Measurements from ENCODE around the gene RMI2. TPM values are rescaled to one million over a fixed set of nuclear protein-coding genes. Genes with fewer than 3 reads are reported as not detected.

The RMI2 gene
- total and polyA plus RNA-seq, 2 of the 8 experiments (the other 6 are each of a cell fraction or from before 2014, with no cell fraction given) = 58.2 to 96.0 TPM

GRCh38 chr16:11354733-11355574, 9.7 kb downstream of the RMI2 start:
- Histone ChIP-seq H3K79me1 (ENCODE audit: low read depth, low read length) (no peaks in the 10 kb centered on the region; the same call in 1 of the 2 replicates), H2BK120ac (replicated peaks; ENCODE audit: low read depth, low read length) (no peak overlapping the region), H4K91ac (replicated peaks; ENCODE audit: insufficient read length, low read length) (no peak overlapping the region), H3K4me2 (ENCODE audit: insufficient read depth in 1 of 2, low read depth in 2 of 2, low read length in 2 of 2) (no peak overlapping the region), H2AK5ac (ENCODE audit: low read depth, low read length) (peak overlapping the region; percentile 17; the same call in 1 of the 2 replicates), H3K23ac (ENCODE audit: insufficient read length) (no peak overlapping the region), H2BK15ac (ENCODE audit: low read length) (no peak overlapping the region), H3K4me1 (replicated peaks in 1 of 4; ENCODE audit: control insufficient read depth in 3 of 4, insufficient read depth in 4 of 4, low read length in 3 of 4) (peaks cover 0 to 2% (median 0%) of the 10 kb centered on the region in 4 experiments; a peak in 1 of 7 replicates), H3K23me2 (ENCODE audit: low read depth, low read length) (no peaks in the 10 kb centered on the region), H3K9ac (replicated peaks in 1 of 4; ENCODE audit: extremely low read depth in 1 of 4, low read depth in 3 of 4, low read length in 3 of 4) (peak overlapping the region in 1 of 4 experiments; percentile 16; a peak in 1 of 7 replicates), H2BK12ac (ENCODE audit: low read depth, low read length) (peak overlapping the region; percentile 46; the same call in 1 of the 2 replicates), H2BK20ac (ENCODE audit: low read length) (no peak overlapping the region), H3K56ac (replicated peaks; ENCODE audit: insufficient read length, low read depth, low read length) (no peak overlapping the region), H3K4me3 (ENCODE audit: extremely low read depth in 1 of 4, insufficient read depth in 2 of 4, low read depth in 3 of 4, low read length in 4 of 4) (no peak overlapping the region), H4K20me1 (replicated peaks in 1 of 2; ENCODE audit: control insufficient read depth in 1 of 2, insufficient read depth in 2 of 2, low read length in 2 of 2) (peaks cover 0 to 3% of the 10 kb centered on the region in 2 experiments), H3K27me3 (replicated peaks in 1 of 4; ENCODE audit: control insufficient read depth in 3 of 4, extremely low read depth in 1 of 4, insufficient read depth in 3 of 4, low read length in 3 of 4) (no peaks in the 10 kb centered on the region), H3K14ac (ENCODE audit: insufficient read length) (no peak overlapping the region), H3K9me3 (ENCODE audit: insufficient read depth in 2 of 2, low read depth in 1 of 2, low read length in 1 of 2) (0 out of 4 replicates have a peak, but pooled peaks cover 2 to 3% of the 10 kb centered on the region in 2 experiments), H3K36me3 (ENCODE audit: control insufficient read depth in 2 of 4, insufficient read depth in 4 of 4, low read length in 3 of 4) (peaks cover 0 to 18% (median 2%) of the 10 kb centered on the region in 4 experiments; a peak in 3 of 8 replicates), H3K79me2 (ENCODE audit: control insufficient read depth in 1 of 2, insufficient read depth in 2 of 2, low read length in 2 of 2) (peaks cover 0 to 37% of the 10 kb centered on the region in 2 experiments; a peak in 2 of 4 replicates), H2BK5ac (ENCODE audit: low read depth, low read length) (peak overlapping the region; percentile 41; the same call in 1 of the 2 replicates), H4K5ac (ENCODE audit: insufficient read length, low read depth, low read length) (no peak overlapping the region), H3K27ac (ENCODE audit: low read depth, low read length) (peak overlapping the region; percentile 14; the same call in 1 of the 2 replicates), H4K8ac (ENCODE audit: extremely low read depth, insufficient read depth, low read length) (no peak overlapping the region), H2AFZ (ENCODE audit: low read length) (no peak overlapping the region), H3K18ac (ENCODE audit: extremely low read depth, low read length) (no peak overlapping the region), H3K4ac (replicated peaks; ENCODE audit: insufficient read length, low read depth, low read length) (no peak overlapping the region)
- FAIRE-seq = no peak
- ChIA-PET POLR2A (ENCODE audit: partially characterized antibody) (interaction anchor here (0.7 to 2.1 kb wide), 6 partner anchors 11 to 100 kb away, joined by 3 to 20 read pairs (median 4); partner anchors contain the start of gene SOCS1), CTCF (ENCODE audit: partially characterized antibody) (interaction anchor here (0.7 to 6.2 kb wide), 6 partner anchors 18 to 98 kb away, joined by 3 to 56 read pairs (median 5); partner anchors contain the start of genes PRM1 and SOCS1)
- TF ChIP-seq RAD21 (IDR thresholded peaks at IDR 0.05 in 1 of 2, conservative IDR thresholded peaks at IDR 0.05 in 1 of 2; ENCODE audit: low read depth in 2 of 2, low read length in 2 of 2) (0 out of 4 replicates have a peak, but pooled peaks of 1 of the 2 experiments have one; percentile 8), FOSL1 (IDR thresholded peaks at IDR 0.05; ENCODE audit: insufficient read depth, low read depth, low read length) (no peak)
- WGBS, 2 experiments (ENCODE audit: extremely low coverage in 1 of 2, insufficient coverage in 1 of 2, insufficient read length in 1 of 2, insufficient replicate concordance in 2 of 2, low coverage in 1 of 2, low lambda C conversion rate in 2 of 2, missing lambda C conversion rate in 1 of 2) = 94% methylated on average over 11 of the region's 11 CpGs; no CpG with 5 or more reads in 1 of the 2 experiments
- no peak for DNase-seq (ENCODE audit: low read depth in 1 of 2, low spot score in 2 of 2)
